ENCODE measurements around the gene STXBP2. TPM values are rescaled to one million over a fixed set of nuclear protein-coding genes. Genes with fewer than 3 reads are reported as not detected.

Gene STXBP2
- total RNA-seq, 1 experiment from 2014 or later: 0.20 TPM

DNA sequence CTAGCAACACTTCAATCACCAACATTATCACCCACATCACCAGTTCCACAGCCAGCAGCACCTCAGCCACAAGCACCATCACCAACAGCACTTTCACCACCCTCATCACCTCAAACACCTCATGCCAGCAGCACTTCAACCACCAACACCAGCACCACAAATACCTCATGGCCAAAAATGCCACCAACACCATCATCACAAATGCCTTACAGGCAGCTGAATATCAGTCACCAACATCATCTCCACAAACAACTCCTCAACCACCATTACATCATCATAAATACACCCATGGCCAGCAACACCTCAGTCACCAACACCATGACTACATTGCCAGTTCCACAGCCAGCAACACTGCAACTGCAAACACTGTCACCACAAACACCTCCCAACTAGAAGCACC lies 54.6 kb downstream of the STXBP2 start:
- in situ Hi-C loops (cut with HindIII; ENCODE audit: low sequenced_read_pairs): no loop called here

GRCh38 chr19:7692417-7693088 lies 55.6 kb downstream of the STXBP2 start:
- DNase-seq (ENCODE audit: low spot score): no peak
- in situ Hi-C loops (cut with HindIII; ENCODE audit: low sequenced_read_pairs): no loop called here

More for the DNA sequence above, 54.6 kb downstream of the STXBP2 start:
- DNase-seq (ENCODE audit: low spot score): no peak

- in situ Hi-C loops (cut with HindIII; ENCODE audit: low sequenced_read_pairs): no loop called here
- no peak for DNase-seq (ENCODE audit: low spot score)
Measured at GRCh38 chr19:7694499-7694898, 57.6 kb downstream of the STXBP2 start.

Other genes starting within 250 kb of the STXBP2 start
- 3.5 and 6.6 TPM in 2 replicates for gene PEX11G, start 148.1 kb upstream of the STXBP2 start, total RNA-seq (2014; rRNA removed; shearing (Covaris generic))
- 25.3 and 40.1 TPM in 2 replicates for gene ZNF358, start 121.0 kb upstream of the STXBP2 start, total RNA-seq (2014; rRNA removed; shearing (Covaris generic))
- gene MCOLN1, start 114.5 kb upstream of the STXBP2 start, total RNA-seq (2014; rRNA removed; shearing (Covaris generic)): 6.2 and 16.9 TPM in 2 replicates
- 74.6 and 97.9 TPM in 2 replicates for gene PNPLA6, start 101.4 kb upstream of the STXBP2 start, total RNA-seq (2014; rRNA removed; shearing (Covaris generic))
- 3.3 and 4.8 TPM in 2 replicates for gene CAMSAP3, start 41.2 kb upstream of the STXBP2 start, total RNA-seq (2014; rRNA removed; shearing (Covaris generic))
- 68.4 and 87.3 TPM in 2 replicates for gene XAB2, start 7.6 kb upstream of the STXBP2 start, total RNA-seq (2014; rRNA removed; shearing (Covaris generic))
- gene PET100, start 7.3 kb upstream of the STXBP2 start, total RNA-seq (2014; rRNA removed; shearing (Covaris generic)): 31.2 and 80.2 TPM in 2 replicates
- gene PCP2, start 3.4 kb upstream of the STXBP2 start, total RNA-seq (2014; rRNA removed; shearing (Covaris generic)): not detected in 2 replicates
- not detected in 2 replicates for gene RETN, start 31.9 kb downstream of the STXBP2 start, total RNA-seq (2014; rRNA removed; shearing (Covaris generic))
- not detected in 2 replicates for gene MCEMP1, start 40.0 kb downstream of the STXBP2 start, total RNA-seq (2014; rRNA removed; shearing (Covaris generic))
- 131 and 153 TPM in 2 replicates for gene TRAPPC5, start 43.7 kb downstream of the STXBP2 start, total RNA-seq (2014; rRNA removed; shearing (Covaris generic))
- not detected in 2 replicates for gene FCER2, start 65.0 kb downstream of the STXBP2 start, total RNA-seq (2014; rRNA removed; shearing (Covaris generic))
- not detected in 2 replicates for gene CLEC4G, start 95.0 kb downstream of the STXBP2 start, total RNA-seq (2014; rRNA removed; shearing (Covaris generic))
- not detected in 2 replicates for gene CD209, start 110.4 kb downstream of the STXBP2 start, total RNA-seq (2014; rRNA removed; shearing (Covaris generic))
- gene CLEC4M, start 126.1 kb downstream of the STXBP2 start, total RNA-seq (2014; rRNA removed; shearing (Covaris generic)): not detected in 2 replicates
- gene EVI5L, start 193.1 kb downstream of the STXBP2 start, total RNA-seq (2014; rRNA removed; shearing (Covaris generic)): 19.0 and 24.5 TPM in 2 replicates
- 0.03 and 0.49 TPM in 2 replicates for gene PRR36, start 237.3 kb downstream of the STXBP2 start, total RNA-seq (2014; rRNA removed; shearing (Covaris generic))

Data from G401 (cell line).